HepG2 (cell line): ENCODE results near the gene NOC2L. TPM values are rescaled to one million over a fixed set of nuclear protein-coding genes. Genes with fewer than 3 reads are reported as not detected.

Experiments used
- ASH2L ChIP-seq: fragments of 300-600, 200-600 bp; sonication (generic); IDR thresholded peaks from 2 replicates; pipeline ENCODE4 v1.7.0; 2017; ENCODE audit warnings: low read depth, mild to moderate bottlenecking, moderate library complexity, mixed read lengths, low read length; ENCODE audit not compliant: insufficient read length
- GATA4 ChIP-seq: sonication (generic); IDR thresholded peaks from 2 replicates; pipeline ENCODE4 v1.6.1; 2016; ENCODE audit warnings: antibody characterized with exemption, low read depth, borderline replicate concordance
- NR2F1 ChIP-seq, 2 experiments: fragments of 450-650 bp in 1 of 2; formaldehyde crosslinking in 1 of 2; IDR thresholded peaks; 2 replicates each; pipeline versions ENCODE4 v1.5.0 to v1.6.1; 2016 to 2020; ENCODE audit warnings: mild to moderate bottlenecking in 1 of 2, missing compliant biosample characterization in 1 of 2, missing genetic modification reagents in 1 of 2, moderate library complexity in 1 of 2
- SAFB2 ChIP-seq: sonication (generic); formaldehyde crosslinking; IDR thresholded peaks from 2 replicates; pipeline ENCODE4 v1.5.1; 2020; ENCODE audit warnings: missing genetic modification reagents, low read depth, mild to moderate bottlenecking, borderline replicate concordance
- SNAPC4 ChIP-seq: sonication (generic); formaldehyde crosslinking; IDR thresholded peaks from 2 replicates; pipeline ENCODE4 v1.4.0; 2020; ENCODE audit warnings: mild to moderate bottlenecking, missing genetic modification reagents
- ZNF446 ChIP-seq: sonication (generic); formaldehyde crosslinking; IDR thresholded peaks from 2 replicates; pipeline ENCODE4 v1.5.0; 2020; ENCODE audit warnings: mild to moderate bottlenecking, missing genetic modification reagents
- ZNF724P ChIP-seq: sonication (generic); formaldehyde crosslinking; IDR thresholded peaks from 2 replicates; pipeline ENCODE4 v1.8.0; 2022; ENCODE audit warnings: missing genetic modification reagents, borderline replicate concordance
- ZNF792 ChIP-seq: IDR thresholded peaks from 2 replicates; pipeline ENCODE4 v1.6.1; 2016
- ZSCAN29 ChIP-seq: sonication (generic); formaldehyde crosslinking; conservative IDR thresholded peaks from 2 replicates; pipeline ENCODE4 v1.4.0; 2020; ENCODE audit warnings: mild to moderate bottlenecking, missing genetic modification reagents
- polyA plus RNA-seq, 8 experiments: library from polyadenylated mRNA; depleted of rRNA in 3 of 8; stranded (reverse) in 7 of 8; unstranded in 1 of 8; fragments of >200 nt; fragmentation: Illumina TruSeq in 4 of 8; extraction: Trizol in 4 of 8; gene quantifications; 2 replicates each; pipeline versions ENCODE4 v1.2.1 to v1.2.3, GENCODE V29; 2011 to 2016; ENCODE audit warnings: low read depth in 4 of 8, missing spikeins in 1 of 8, mixed read lengths in 1 of 8; ENCODE audit not compliant: insufficient read depth in 1 of 8
- total RNA-seq, 5 experiments: library from RNA; depleted of rRNA; stranded (reverse); fragments of >200 nt; fragmentation: Illumina TruSeq; extraction: Trizol; gene quantifications; 2 replicates each; pipeline ENCODE4 v1.2.3, GENCODE V29; 2016; ENCODE audit warnings: low read depth in 1 of 5

The NOC2L gene
- total and polyA plus RNA-seq, 2 of the 13 experiments (the other 11 are each of a cell fraction or from before 2014, with no cell fraction given) = 32.0 to 103 TPM

DNA sequence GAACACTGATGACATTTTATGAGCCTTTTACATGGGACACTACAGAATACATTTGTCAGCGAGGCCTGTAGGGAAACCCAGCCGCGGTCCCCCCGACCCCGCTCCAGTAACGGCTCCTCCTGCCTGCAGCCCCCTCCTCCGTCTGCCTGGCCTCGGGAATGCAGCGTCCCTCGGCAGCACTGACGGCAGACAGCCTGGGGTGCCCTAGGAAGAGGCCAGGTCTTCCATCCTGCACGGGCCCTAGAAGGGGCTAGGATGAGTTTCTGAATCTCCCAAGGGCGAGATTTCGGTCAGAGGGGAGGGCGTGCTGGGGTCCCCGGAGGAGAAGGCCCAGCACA lies 26.9 kb downstream of the NOC2L start (continued):
- TF ChIP-seq SNAPC4 (CRISPR knock-in tag) (no peak), NR2F1 (CRISPR knock-in tag; IDR thresholded peaks at IDR 0.05) (no peak), ZNF446 (CRISPR knock-in tag) (no peak), ZNF792 (CRISPR knock-in tag) (no peak), SAFB2 (CRISPR knock-in tag) (no peak), ZSCAN29 (no peak), ASH2L (no peak), GATA4 (no peak), ZNF724P (CRISPR knock-in tag) (no peak)
